ENCODE measurements around the gene ZNF467. TPM values are rescaled to one million over a fixed set of nuclear protein-coding genes. Genes with fewer than 3 reads are reported as not detected.

ZNF467 gene
- total RNA-seq, 5 donors from 2014 or later (not counting 1 experiment from before 2014, with no cell fraction given), result 3.0 to 5.3 (median 4.5) TPM

DNA sequence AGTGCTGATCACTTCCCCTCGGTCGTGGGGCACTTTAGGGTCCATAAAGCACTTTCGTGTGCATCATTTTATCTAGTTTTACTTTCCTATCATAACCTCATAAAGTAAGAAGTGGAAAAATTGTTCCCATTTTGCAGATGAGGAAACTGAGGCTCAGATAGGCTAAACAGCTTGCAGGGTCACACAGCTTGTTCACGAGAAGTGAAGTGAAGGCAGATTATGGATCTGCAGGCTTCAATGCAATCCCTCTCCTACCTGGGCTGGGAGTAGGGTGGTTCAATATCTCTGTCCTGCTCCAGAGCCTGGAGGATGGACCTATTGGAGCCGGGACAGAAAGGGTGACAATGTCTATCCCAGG, 10.8 kb upstream of the ZNF467 start:
- Mint-ChIP-seq H3K36me3 (no peaks in the 10 kb centered on the region), H3K27me3 (peaks cover 4 to 8% of the 10 kb centered on the region in 2 donors), H3K9me3 (no peaks in the 10 kb centered on the region), H3K4me3 (no peak overlapping the region), H3K4me1 (peaks cover 0 to 5% (median 0%) of the 10 kb centered on the region in 3 donors), H3K27ac (no peak overlapping the region)
- DNase-seq (no peak), ATAC-seq (replicated peaks in 1 of 4) (no peak)
- CTCF ChIA-PET, result no interaction called here
- POLR2A ChIA-PET, result no interaction called here
- peaks cover 0 to 8% of the 10 kb centered on the region in 2 experiments for H3K4me1 ChIP-seq (ENCODE audit: control insufficient read depth in 1 of 2, extremely low read depth in 1 of 2, insufficient read depth in 2 of 2, low read length in 2 of 2)
- H3K36me3 ChIP-seq (ENCODE audit: control insufficient read depth in 2 of 2, extremely low read depth in 1 of 2, insufficient read depth in 1 of 2, low read length in 1 of 2), result no peaks in the 10 kb centered on the region
- no peak overlapping the region for H3K27ac ChIP-seq (ENCODE audit: low read length)
- H3K9me3 ChIP-seq, result no peaks in the 10 kb centered on the region
- H3K27me3 ChIP-seq (replicated peaks in 1 of 2; ENCODE audit: control insufficient read depth in 2 of 2, extremely low read depth in 1 of 2, insufficient read depth in 2 of 2, low read length in 1 of 2), result peaks cover 0 to 28% of the 10 kb centered on the region in 2 experiments
- WGBS (ENCODE audit: insufficient coverage), result 100% methylated on average over 1 of the region's 5 CpGs
- no peak overlapping the region for H3K4me3 ChIP-seq (ENCODE audit: control insufficient read depth in 1 of 2, extremely low read depth in 1 of 2, low read length in 1 of 2)

DNA sequence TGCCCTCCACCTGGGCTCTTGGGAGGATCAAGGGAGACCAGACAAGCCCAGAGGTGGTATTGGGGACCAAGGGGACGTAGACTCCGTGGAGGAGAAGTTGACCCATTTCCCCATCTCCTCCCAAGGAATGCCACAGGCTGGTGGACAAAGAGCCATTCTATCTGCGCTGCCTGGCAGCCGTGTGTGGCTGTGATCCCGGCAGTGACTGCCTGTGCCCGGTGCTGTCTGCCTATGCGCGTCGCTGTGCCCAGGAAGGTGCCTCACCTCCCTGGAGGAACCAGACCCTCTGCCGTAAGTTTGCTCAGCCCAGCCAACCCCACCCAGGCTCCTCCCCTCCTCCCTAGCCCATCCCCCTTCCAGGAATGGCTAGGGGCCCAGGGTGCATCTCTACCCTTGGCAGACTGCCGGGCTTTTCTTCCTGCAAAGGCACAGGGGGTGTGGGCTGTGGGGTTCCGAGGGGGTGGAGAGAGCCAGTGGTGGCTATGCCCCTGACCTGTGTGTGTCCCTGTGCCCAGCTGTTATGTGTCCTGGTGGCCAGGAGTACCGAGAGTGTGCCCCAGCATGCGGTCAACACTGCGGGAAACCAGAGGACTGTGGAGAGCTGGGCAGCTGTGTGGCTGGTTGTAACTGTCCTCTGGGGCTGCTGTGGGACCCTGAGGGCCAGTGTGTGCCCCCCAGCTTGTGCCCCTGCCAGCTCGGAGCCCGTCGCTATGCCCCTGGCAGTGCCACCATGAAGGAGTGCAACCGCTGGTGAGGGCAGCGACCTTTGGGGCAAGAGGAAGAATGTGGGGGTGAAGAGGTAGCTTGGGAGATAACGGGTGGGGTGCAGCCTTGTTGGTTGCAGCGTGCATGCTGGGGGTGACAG, 10.2 kb upstream of the ZNF467 start:
- Histone ChIP-seq H3K27me3 (replicated peaks in 1 of 2; ENCODE audit: control insufficient read depth in 2 of 2, extremely low read depth in 1 of 2, insufficient read depth in 2 of 2, low read length in 1 of 2) (peaks cover 0 to 22% of the 10 kb centered on the region in 2 experiments), H3K4me3 (ENCODE audit: control insufficient read depth in 1 of 2, extremely low read depth in 1 of 2, low read length in 1 of 2) (no peak overlapping the region), H3K9me3 (no peaks in the 10 kb centered on the region), H3K4me1 (ENCODE audit: control insufficient read depth in 1 of 2, extremely low read depth in 1 of 2, insufficient read depth in 2 of 2, low read length in 2 of 2) (peaks cover 0 to 8% of the 10 kb centered on the region in 2 experiments), H3K36me3 (ENCODE audit: control insufficient read depth in 2 of 2, extremely low read depth in 1 of 2, insufficient read depth in 1 of 2, low read length in 1 of 2) (no peaks in the 10 kb centered on the region), H3K27ac (ENCODE audit: low read length) (no peak overlapping the region)
- ChIA-PET POLR2A (no interaction called here), CTCF (no interaction called here)
- no peak overlapping the region for H3K27ac Mint-ChIP-seq
- no peaks in the 10 kb centered on the region for H3K9me3 Mint-ChIP-seq
- WGBS (ENCODE audit: insufficient coverage), result 89% methylated on average over 18 of the region's 22 CpGs
- ATAC-seq (replicated peaks in 1 of 4) (no peak), DNase-seq (no peak)
- no peaks in the 10 kb centered on the region for H3K36me3 Mint-ChIP-seq
- H3K4me1 Mint-ChIP-seq, result peaks cover 0 to 5% (median 0%) of the 10 kb centered on the region in 3 donors
- no peak overlapping the region for H3K4me3 Mint-ChIP-seq
- peaks cover 2 to 5% of the 10 kb centered on the region in 2 donors for H3K27me3 Mint-ChIP-seq

DNA sequence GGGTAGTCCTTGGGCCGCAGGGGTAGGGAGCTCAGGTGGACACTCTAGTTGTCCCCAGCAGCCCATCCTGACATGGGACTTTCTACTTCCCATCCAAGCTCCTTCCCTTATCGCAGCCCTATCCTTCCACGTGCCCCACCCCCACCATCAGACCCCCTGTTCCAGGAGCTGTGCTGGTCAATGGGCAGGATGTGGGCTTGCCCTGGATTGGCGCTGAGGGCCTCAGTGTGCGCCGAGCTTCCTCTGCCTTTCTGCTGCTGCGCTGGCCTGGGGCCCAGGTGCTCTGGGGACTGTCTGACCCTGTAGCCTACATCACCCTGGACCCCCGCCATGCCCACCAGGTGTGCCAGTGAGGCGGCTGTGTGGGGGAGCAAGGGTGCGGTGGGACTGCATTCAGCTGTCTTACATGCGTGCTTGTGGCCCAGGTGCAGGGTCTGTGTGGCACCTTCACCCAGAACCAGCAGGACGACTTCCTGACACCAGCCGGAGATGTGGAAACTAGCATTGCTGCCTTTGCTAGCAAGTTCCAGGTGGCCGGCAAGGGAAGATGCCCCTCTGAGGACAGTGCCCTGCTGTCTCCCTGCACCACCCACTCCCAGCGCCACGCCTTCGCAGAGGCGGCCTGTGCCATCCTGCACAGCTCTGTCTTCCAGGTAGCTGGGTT, 9.4 kb upstream of the ZNF467 start:
- POLR2A ChIA-PET, result no interaction called here

DNA sequence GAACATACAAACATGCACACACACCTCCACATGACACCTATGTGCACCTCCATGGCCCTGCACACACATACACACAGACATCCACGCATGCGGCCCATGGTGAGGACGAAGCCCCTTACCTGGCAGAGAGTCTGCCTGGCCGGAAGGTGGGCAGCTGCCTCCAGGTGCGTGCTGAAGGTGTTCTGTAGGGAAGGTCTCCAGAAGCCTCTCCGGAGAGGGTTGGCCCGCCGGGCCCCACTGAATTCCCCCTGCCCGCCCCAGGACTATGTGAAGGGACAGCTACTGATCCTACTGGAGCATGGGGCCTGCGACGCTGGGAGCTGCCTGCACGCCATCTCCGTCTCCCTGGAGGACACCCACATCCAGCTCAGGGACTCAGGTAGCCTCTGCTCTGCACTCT, 8.5 kb upstream of the ZNF467 start:
- no peaks in the 10 kb centered on the region for H3K27me3 Mint-ChIP-seq
- H3K4me3 Mint-ChIP-seq, result no peak overlapping the region
- Histone ChIP-seq H3K27ac (ENCODE audit: low read length) (no peak overlapping the region), H3K27me3 (replicated peaks in 1 of 2; ENCODE audit: control insufficient read depth in 2 of 2, extremely low read depth in 1 of 2, insufficient read depth in 2 of 2, low read length in 1 of 2) (peaks cover 0 to 10% of the 10 kb centered on the region in 2 experiments), H3K4me3 (ENCODE audit: control insufficient read depth in 1 of 2, extremely low read depth in 1 of 2, low read length in 1 of 2) (no peak overlapping the region), H3K4me1 (ENCODE audit: control insufficient read depth in 1 of 2, extremely low read depth in 1 of 2, insufficient read depth in 2 of 2, low read length in 2 of 2) (no peaks in the 10 kb centered on the region), H3K36me3 (ENCODE audit: control insufficient read depth in 2 of 2, extremely low read depth in 1 of 2, insufficient read depth in 1 of 2, low read length in 1 of 2) (no peaks in the 10 kb centered on the region), H3K9me3 (no peaks in the 10 kb centered on the region)
- WGBS (ENCODE audit: insufficient coverage), result 95% methylated on average over 11 of the region's 13 CpGs
- ChIA-PET POLR2A (no interaction called here), CTCF (no interaction called here)
- H3K27ac Mint-ChIP-seq, result no peak overlapping the region
- H3K4me1 Mint-ChIP-seq, result no peaks in the 10 kb centered on the region
- H3K9me3 Mint-ChIP-seq, result no peaks in the 10 kb centered on the region
- DNase-seq (no peak), ATAC-seq (replicated peaks in 1 of 4) (no peak)
- no peaks in the 10 kb centered on the region for H3K36me3 Mint-ChIP-seq

More for the DNA sequence above, 9.4 kb upstream of the ZNF467 start:
- Mint-ChIP-seq H3K4me1 (peaks cover 0 to 2% (median 0%) of the 10 kb centered on the region in 3 donors), H3K4me3 (no peak overlapping the region), H3K36me3 (no peaks in the 10 kb centered on the region), H3K27ac (no peak overlapping the region), H3K9me3 (no peaks in the 10 kb centered on the region), H3K27me3 (no peaks in the 10 kb centered on the region)
- CTCF ChIA-PET, result no interaction called here
- Histone ChIP-seq H3K36me3 (ENCODE audit: control insufficient read depth in 2 of 2, extremely low read depth in 1 of 2, insufficient read depth in 1 of 2, low read length in 1 of 2) (no peaks in the 10 kb centered on the region), H3K4me3 (ENCODE audit: control insufficient read depth in 1 of 2, extremely low read depth in 1 of 2, low read length in 1 of 2) (no peak overlapping the region), H3K27ac (ENCODE audit: low read length) (no peak overlapping the region), H3K4me1 (ENCODE audit: control insufficient read depth in 1 of 2, extremely low read depth in 1 of 2, insufficient read depth in 2 of 2, low read length in 2 of 2) (peaks cover 0 to 4% of the 10 kb centered on the region in 2 experiments), H3K27me3 (replicated peaks in 1 of 2; ENCODE audit: control insufficient read depth in 2 of 2, extremely low read depth in 1 of 2, insufficient read depth in 2 of 2, low read length in 1 of 2) (peaks cover 0 to 14% of the 10 kb centered on the region in 2 experiments), H3K9me3 (no peaks in the 10 kb centered on the region)
- ATAC-seq (replicated peaks in 1 of 4), result no peak
- DNase-seq, result no peak
- 56% methylated on average over 12 of the region's 18 CpGs for WGBS (ENCODE audit: insufficient coverage)

DNA sequence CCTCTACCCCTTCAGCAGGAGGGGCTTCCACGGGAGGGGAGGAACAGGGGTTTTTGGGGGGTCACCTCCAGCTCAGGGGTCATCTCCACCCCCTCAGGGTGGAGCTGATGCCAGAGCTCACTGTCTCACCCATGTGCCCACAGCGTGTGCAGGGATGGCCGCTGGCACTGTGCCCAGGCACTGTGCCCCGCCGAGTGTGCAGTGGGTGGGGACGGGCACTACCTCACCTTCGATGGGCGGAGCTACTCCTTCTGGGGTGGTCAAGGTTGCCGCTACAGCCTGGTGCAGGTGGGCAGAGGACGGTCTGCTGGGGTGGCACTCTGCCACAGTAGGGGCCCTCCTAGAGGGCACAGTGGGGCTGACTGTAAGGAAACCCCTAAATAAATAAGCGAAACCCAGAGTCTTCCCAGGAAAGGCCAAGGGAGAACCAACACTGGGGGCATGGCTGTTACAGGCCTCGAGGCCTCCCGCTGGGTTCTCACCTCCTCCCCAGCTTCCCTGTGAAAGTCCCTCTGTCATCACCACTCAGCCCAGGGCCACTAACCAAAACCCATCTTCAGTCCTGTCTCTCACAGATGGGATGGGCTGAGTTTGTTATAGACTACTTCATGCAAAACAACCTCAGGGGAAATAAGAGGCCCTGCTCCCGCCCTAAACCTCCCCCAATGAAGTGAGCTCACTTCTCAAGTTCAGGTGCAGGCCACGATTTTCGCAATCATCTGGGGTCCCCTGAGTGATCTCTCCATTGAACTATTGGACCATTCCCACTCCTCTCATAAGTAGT, 7.4 kb upstream of the ZNF467 start:
- H3K36me3 ChIP-seq (ENCODE audit: control insufficient read depth in 2 of 2, extremely low read depth in 1 of 2, insufficient read depth in 1 of 2, low read length in 1 of 2), result no peaks in the 10 kb centered on the region
- H3K27me3 ChIP-seq (replicated peaks in 1 of 2; ENCODE audit: control insufficient read depth in 2 of 2, extremely low read depth in 1 of 2, insufficient read depth in 2 of 2, low read length in 1 of 2), result peaks cover 0 to 10% of the 10 kb centered on the region in 2 experiments
- no peaks in the 10 kb centered on the region for H3K27me3 Mint-ChIP-seq
- ATAC-seq (replicated peaks in 1 of 4) (peak in 1 of 4 experiments; percentile 14), DNase-seq (no peak)
- POLR2A ChIA-PET, result no interaction called here
- H3K4me1 Mint-ChIP-seq, result peaks cover 0 to 4% (median 0%) of the 10 kb centered on the region in 3 donors
- 82% methylated on average over 6 of the region's 16 CpGs for WGBS (ENCODE audit: insufficient coverage)
- no peaks in the 10 kb centered on the region for H3K9me3 ChIP-seq
- H3K27ac ChIP-seq (ENCODE audit: low read length), result no peak overlapping the region
- CTCF ChIA-PET, result interaction anchor here in 1 of 2 donors (0.5 kb wide), 1 partner anchor 52 kb away, joined by 9 read pairs; no protein-coding TSS in a partner anchor
- H3K27ac Mint-ChIP-seq, result no peak overlapping the region
- no peaks in the 10 kb centered on the region for H3K36me3 Mint-ChIP-seq
- H3K4me3 Mint-ChIP-seq, result no peak overlapping the region
- no peak overlapping the region for H3K4me3 ChIP-seq (ENCODE audit: control insufficient read depth in 1 of 2, extremely low read depth in 1 of 2, low read length in 1 of 2)
- H3K4me1 ChIP-seq (ENCODE audit: control insufficient read depth in 1 of 2, extremely low read depth in 1 of 2, insufficient read depth in 2 of 2, low read length in 2 of 2), result no peaks in the 10 kb centered on the region
- no peaks in the 10 kb centered on the region for H3K9me3 Mint-ChIP-seq

DNA sequence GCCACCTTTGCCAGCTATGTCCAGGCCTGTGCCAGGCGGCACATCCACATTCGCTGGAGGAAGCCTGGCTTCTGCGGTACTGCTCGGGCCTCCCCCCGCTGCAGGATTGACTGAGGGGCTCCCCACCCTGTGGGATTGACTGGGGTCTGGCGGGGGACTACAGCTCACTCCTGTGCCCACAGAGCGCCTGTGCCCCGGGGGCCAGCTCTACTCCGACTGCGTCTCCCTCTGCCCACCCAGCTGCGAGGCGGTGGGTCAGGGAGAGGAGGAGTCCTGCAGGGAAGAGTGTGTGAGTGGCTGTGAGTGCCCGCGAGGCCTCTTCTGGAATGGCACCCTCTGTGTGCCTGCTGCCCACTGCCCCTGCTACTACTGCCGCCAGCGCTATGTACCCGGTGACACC, 6.7 kb upstream of the ZNF467 start:
- no peaks in the 10 kb centered on the region for H3K36me3 Mint-ChIP-seq

More for the DNA sequence above, 6.7 kb upstream of the ZNF467 start:
- Mint-ChIP-seq H3K27me3 (no peaks in the 10 kb centered on the region), H3K27ac (no peak overlapping the region), H3K4me3 (no peak overlapping the region), H3K4me1 (peaks cover 2 to 4% (median 2%) of the 10 kb centered on the region in 3 donors), H3K9me3 (no peaks in the 10 kb centered on the region)
- ChIA-PET POLR2A (no interaction called here), CTCF (no interaction called here)
- Histone ChIP-seq H3K9me3 (no peaks in the 10 kb centered on the region), H3K36me3 (ENCODE audit: control insufficient read depth in 2 of 2, extremely low read depth in 1 of 2, insufficient read depth in 1 of 2, low read length in 1 of 2) (no peaks in the 10 kb centered on the region), H3K4me1 (ENCODE audit: control insufficient read depth in 1 of 2, extremely low read depth in 1 of 2, insufficient read depth in 2 of 2, low read length in 2 of 2) (no peaks in the 10 kb centered on the region), H3K27me3 (replicated peaks in 1 of 2; ENCODE audit: control insufficient read depth in 2 of 2, extremely low read depth in 1 of 2, insufficient read depth in 2 of 2, low read length in 1 of 2) (peaks cover 0 to 10% of the 10 kb centered on the region in 2 experiments), H3K4me3 (ENCODE audit: control insufficient read depth in 1 of 2, extremely low read depth in 1 of 2, low read length in 1 of 2) (no peak overlapping the region), H3K27ac (ENCODE audit: low read length) (no peak overlapping the region)
- ATAC-seq (replicated peaks in 1 of 4), result no peak
- 94% methylated on average over 6 of the region's 17 CpGs for WGBS (ENCODE audit: insufficient coverage)
- no peak for DNase-seq
